ENCODE measurements around the gene ATF4.

The ATF4 gene

GRCh38 chr22:39508393-39508792, 12.0 kb upstream of the ATF4 start:
- peak in 1 of 10 donors; percentile 5 for DNase-seq

GRCh38 chr22:39510529-39511149, 9.7 kb upstream of the ATF4 start:
- intact Hi-C loops (cut with DNase I): loop anchor here (5.0 kb wide), 2 partner anchors 108 to 338 kb away; no protein-coding TSS in a partner anchor
- DNase-seq: no peak

More at GRCh38 chr22:39508393-39508792, 12.0 kb upstream of the ATF4 start:
- intact Hi-C loops (cut with DNase I): no loop called here

- DNase-seq: peak in 2 of 10 donors; percentile 11 to 44
- intact Hi-C loops (cut with DNase I): loop anchor here (5.0 kb wide), 2 partner anchors 109 to 339 kb away; no protein-coding TSS in a partner anchor
These were observed 9.1 kb upstream of the ATF4 start for GRCh38 chr22:39511226-39511625.

DNA sequence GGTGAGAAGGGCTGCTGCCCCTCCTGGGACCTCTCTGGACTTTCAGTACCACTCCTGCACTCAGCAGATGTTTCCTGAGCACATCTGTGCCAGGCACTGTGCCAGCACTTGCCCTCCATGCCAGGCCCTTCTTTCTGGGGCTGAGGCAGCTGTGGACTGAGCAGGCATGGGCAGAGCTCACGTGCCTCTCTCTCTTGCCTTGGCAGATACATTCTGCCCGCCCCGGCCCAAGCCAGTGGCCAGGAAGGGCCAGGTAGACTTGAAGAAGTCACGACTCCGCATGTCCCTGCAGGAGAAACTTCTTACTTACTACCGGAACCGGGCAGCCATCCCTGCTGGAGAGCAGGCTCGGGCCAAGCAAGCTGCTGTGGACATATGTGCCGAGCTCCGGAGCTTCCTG, 8.3 kb upstream of the ATF4 start:
- intact Hi-C loops (cut with DNase I): loop anchor here (5.0 kb wide), 2 partner anchors 110 to 340 kb away; no protein-coding TSS in a partner anchor
- peak in 2 of 10 donors; percentile 54 to 79 for DNase-seq

GRCh38 chr22:39513791-39514190, 6.6 kb upstream of the ATF4 start:
- peak in 2 of 10 donors; percentile 35 to 74 for DNase-seq
- intact Hi-C loops (cut with DNase I): loop anchor here (5.0 kb wide), 2 partner anchors 111 to 341 kb away; no protein-coding TSS in a partner anchor

- intact Hi-C loops (cut with DNase I): loop anchor here (5.0 kb wide), 2 partner anchors 112 to 342 kb away; no protein-coding TSS in a partner anchor
- DNase-seq: peak in 9 of 10 donors; percentile 47 to 95 (median 75)
These were observed 5.9 kb upstream of the ATF4 start for GRCh38 chr22:39514373-39514973.

- peak in 2 of 10 donors; percentile 31 to 54 for DNase-seq
- intact Hi-C loops (cut with DNase I): no loop called here
These were observed 4.9 kb upstream of the ATF4 start for GRCh38 chr22:39515266-39516050.

- intact Hi-C loops (cut with DNase I): no loop called here
- DNase-seq: peak in 2 of 10 donors; percentile 17 to 57
These were observed 2.9 kb upstream of the ATF4 start for GRCh38 chr22:39517470-39517869.

DNA sequence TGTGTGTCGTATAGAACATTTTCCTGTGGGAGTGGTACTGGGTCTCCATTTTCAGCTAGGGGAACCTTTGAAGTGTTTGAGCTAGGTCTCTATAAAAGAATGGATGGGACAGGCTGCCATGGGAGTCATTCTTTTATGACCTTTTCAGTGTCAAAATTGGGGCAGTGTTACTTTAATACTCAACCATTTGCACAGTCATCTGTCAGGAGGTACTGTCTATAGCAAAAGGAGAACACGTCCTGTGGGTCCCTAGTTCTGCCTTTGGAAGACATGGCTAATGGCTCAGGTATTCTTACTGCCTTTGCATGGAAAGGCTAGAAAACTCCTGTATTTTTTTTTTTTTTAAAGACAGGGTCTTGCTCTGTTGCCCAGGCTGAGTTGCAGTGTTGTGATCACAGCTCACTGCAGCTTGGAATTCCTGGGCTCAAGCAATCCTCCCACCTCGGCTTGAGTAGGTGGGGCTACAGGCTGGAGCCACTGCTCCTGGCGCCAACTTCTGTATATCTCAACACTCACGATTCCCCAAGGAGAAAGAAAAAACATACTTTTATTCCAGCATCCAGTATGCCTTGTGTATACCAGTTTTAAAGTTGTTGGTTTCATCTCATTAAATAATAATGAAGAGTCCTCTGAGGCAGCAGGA, 2.1 kb upstream of the ATF4 start:
- DNase-seq: no peak
- intact Hi-C loops (cut with DNase I): no loop called here

GRCh38 chr22:39518996-39519680, 1.2 kb upstream of the ATF4 start:
- intact Hi-C loops (cut with DNase I): no loop called here
- peak in 2 of 10 donors; percentile 66 to 74 for DNase-seq

DNA sequence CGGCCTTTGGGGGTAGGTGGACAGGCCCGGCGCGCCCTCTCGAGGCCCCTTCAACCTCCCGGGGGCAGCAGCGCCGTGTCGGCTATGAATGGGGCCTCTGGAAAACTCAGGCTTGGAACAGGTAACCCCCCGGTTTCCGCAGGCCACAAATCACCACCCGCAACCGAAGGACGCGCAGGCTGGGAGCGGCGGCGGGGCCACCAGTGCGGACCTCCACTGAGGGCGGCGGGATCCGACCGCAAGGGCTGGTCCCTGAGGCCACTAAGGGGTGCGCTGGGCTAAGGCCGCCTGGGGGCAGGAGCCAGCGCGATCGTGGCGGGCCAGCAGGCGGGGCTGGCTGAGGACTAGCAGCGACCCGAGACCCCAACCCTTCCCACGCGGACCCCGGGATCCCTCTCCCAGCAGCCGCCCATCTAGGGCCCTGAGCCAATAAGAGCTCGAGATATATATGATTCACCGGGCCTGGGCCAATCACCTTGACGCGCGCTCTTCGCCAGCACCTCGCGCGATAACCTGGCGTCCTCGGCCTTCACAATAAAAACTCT, 609 bp upstream of the ATF4 start:
- intact Hi-C loops (cut with DNase I): loop anchor here (5.0 kb wide), 1 partner anchor 367 kb away; the partner anchor contains the start of gene CBX7
- DNase-seq: peak; percentile 51 to 98 (median 90)

GRCh38 chr22:39521106-39521885, 934 bp downstream of the ATF4 start:
- peak in 2 of 10 donors; percentile 20 to 43 for DNase-seq
- intact Hi-C loops (cut with DNase I): loop anchor here (5.0 kb wide), 1 partner anchor 369 kb away; the partner anchor contains the start of gene CBX7

GRCh38 chr22:39522091-39522490, 1.7 kb downstream of the ATF4 start:
- intact Hi-C loops (cut with DNase I): loop anchor here (5.0 kb wide), 1 partner anchor 370 kb away; the partner anchor contains the start of gene CBX7
- DNase-seq: peak in 1 of 10 donors; percentile 8

- DNase-seq: peak in 8 of 10 donors; percentile 33 to 92 (median 61)
- intact Hi-C loops (cut with DNase I): loop anchor here (5.0 kb wide), 1 partner anchor 370 kb away; the partner anchor contains the start of gene CBX7
These were observed 2.4 kb downstream of the ATF4 start for GRCh38 chr22:39522567-39523300.

GRCh38 chr22:39524089-39524752, 3.9 kb downstream of the ATF4 start:
- intact Hi-C loops (cut with DNase I): loop anchor here (5.0 kb wide), 1 partner anchor 372 kb away; the partner anchor contains the start of gene CBX7

DNA sequence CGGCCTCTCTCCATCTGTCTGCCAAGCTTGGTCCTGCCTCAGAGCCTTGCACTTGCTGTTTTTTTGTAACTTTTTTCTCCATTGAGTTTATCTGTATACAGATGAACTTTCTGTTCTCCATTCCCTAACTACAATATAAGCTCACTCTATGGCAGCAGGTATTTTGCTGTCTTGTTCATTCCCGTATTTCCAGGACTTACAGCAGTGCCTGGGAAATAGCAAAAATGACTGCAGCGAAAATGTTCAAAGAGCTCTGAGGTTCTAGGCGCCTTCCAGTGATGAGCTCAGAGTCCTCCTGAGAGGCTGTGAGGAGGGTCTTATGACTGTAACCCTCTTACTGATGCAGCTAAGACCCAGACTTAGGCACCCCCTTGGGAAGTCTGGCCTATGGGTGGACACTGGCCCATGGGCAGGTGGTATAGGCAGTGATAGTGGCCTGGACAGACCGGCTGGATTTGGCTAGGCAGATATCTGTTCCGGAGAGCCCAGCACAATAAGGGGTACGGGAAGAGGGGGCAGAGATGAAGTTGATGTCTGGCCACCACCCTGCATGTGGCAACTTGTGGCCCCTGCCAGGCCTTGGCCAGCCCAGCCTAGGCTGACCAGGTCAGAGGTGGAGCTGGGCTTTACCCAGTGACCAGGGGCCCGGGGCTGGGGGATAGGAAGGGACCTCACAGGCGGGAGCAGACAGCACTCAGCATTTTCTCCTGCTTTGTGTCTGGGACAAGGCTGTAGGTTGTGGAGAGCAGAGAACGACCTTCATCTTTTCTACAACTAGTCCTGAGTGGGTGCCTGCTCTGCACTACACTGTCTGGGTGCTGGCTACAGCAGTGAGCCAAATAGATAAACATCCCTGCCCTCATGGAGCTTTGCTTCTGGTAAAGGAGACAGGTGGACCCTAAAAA, 4.6 kb downstream of the ATF4 start:
- peak in 2 of 10 donors; percentile 39 to 52 for DNase-seq
- intact Hi-C loops (cut with DNase I): loop anchor here (5.0 kb wide), 3 partner anchors 33 to 373 kb away; partner anchors contain the start of gene CBX7

More at GRCh38 chr22:39524089-39524752, 3.9 kb downstream of the ATF4 start:
- peak in 3 of 10 donors; percentile 53 to 63 (median 61) for DNase-seq

Measured in posterior cingulate gyrus (tissue), 11 donors.